ENCODE results near the gene TMC7.
"Not testable (repeated sequence)": the region's sequence is repeated elsewhere in the genome, so short reads cannot be mapped to it uniquely, and the experiment has no call there.

Gene TMC7

GRCh38 chr16:18983565-18984434, at the start of gene TMC7:
TSS of gene TMC7 (plus strand) at chr16:18983934. CDS start at chr16:18984064, 130 bp downstream.
- peak; percentile 79 for DNase-seq

DNA sequence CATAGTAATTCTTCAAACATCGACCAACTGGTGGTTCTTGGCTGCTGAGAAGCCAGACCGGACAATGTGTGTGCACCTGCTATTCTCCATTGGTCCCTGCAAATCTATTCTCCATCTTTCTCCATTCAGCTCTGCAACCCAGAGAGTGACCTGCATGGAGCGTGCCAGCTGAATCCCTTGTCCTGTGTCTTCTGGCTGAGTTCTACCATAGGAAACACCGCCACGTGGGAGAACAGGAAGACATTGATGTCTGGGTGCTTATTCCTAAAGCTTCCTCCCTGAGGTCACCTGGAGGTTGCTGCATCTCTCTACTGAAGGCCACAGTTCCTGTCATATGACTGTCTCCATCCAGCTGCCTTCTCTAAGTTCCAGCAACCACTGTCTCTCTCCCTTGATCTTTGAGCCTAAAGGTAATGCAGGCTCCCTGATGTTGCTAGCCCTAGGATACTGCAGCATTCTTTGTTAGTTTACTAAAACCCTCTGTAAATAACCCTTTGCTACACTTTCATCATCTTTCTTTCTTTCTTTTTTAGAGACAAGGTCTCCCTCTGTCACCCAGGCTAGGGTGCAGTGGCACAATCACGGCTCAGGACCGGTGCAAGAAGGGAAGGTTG, 46.9 kb upstream of the TMC7 start:
- no peak for DNase-seq

GRCh38 chr16:18937390-18937789, 46.3 kb upstream of the TMC7 start:
- no peak for DNase-seq

- DNase-seq = no peak
Measured at GRCh38 chr16:18938986-18939385, 44.7 kb upstream of the TMC7 start.

DNA sequence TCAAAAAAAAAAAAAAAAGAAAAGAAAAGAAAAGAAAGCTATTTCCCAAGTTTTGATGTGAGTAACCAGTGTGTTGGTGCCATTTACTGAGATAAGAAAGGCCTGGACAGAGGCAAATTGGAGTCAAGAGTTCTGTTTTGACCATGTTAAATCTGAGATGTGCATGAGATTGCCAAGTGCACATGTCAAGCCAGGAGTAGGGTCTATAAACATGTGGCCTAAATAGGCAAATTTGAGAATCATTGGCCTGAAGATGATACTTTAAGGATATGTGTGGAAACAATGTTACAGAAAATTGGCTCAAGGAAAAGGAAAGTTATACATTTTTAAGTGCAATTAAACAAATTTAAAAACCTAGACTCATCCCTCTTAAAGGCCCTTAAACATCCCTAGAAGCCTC, 42.3 kb upstream of the TMC7 start:
- DNase-seq = no peak

- DNase-seq = no peak
Measured at GRCh38 chr16:18942061-18942460, 41.7 kb upstream of the TMC7 start.

DNA sequence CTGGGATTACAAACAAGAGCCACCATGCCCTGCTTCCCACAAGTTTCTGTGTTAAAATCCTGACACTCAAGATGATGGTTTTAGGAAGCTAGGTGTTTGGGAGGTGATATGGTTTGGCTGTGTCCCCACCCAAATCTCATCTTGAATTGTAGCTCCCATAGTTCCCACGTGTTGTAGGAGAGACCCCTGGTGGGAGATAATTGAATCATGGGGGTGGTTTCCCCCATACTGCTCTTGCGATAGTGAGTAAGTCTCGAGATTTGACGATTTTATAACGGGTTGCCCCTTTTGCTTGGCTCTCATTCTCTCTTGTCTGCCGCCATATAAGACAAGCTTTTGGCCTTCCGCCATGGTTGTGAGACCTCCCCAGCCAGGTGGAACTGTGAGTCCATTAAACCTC, 40.3 kb upstream of the TMC7 start:
- DNase-seq = no peak

DNA sequence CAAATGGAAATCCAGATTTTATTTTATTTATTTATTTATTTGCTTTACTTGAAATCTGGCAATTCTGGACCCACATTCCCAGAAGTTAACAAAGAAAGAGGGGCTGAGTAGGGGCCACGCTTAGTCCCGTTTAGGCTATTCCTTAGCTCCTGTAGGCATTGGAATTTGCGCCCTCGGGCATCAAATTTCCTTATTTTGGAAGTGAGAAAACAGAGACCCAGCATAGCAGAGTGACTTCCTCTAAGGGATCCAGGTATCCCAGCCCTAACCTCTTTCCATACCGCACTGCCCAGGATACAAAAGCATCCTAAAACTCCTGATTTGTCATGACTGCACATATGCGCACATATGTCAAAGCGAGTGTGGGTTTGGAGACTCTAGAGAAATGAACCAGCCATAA, 38.5 kb upstream of the TMC7 start:
- no peak for DNase-seq

DNA sequence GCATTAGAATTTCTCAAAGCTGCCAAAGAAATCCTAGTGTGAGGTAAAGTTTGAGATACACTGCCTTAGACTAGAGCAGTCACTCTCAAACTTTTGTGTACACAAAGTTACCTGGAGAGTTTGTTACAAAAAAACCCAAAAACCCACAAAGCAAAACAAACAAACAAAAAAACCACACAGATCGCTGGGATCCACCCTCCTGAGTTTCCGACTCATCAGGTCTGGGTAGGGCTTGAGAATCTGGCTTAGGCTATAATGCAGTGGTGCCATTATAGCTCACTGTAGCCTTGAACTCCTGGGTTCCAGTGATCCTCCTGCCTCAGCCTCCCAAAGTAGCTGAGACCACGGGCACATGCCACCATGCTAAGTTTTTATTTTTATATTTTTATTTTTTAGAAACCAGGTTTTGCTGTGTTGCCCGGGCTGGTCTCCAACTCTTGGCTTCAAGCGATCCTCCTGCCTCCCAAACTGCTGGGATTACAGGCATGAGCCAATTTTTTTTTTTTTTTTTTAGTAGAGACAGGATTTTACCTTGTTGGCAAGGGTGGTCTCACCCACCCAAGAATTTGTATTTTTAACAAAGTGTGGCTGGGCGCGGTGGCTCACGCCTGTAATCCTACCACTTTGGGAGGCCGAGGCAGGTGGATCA, 35.2 kb upstream of the TMC7 start:
- DNase-seq = no peak

DNA sequence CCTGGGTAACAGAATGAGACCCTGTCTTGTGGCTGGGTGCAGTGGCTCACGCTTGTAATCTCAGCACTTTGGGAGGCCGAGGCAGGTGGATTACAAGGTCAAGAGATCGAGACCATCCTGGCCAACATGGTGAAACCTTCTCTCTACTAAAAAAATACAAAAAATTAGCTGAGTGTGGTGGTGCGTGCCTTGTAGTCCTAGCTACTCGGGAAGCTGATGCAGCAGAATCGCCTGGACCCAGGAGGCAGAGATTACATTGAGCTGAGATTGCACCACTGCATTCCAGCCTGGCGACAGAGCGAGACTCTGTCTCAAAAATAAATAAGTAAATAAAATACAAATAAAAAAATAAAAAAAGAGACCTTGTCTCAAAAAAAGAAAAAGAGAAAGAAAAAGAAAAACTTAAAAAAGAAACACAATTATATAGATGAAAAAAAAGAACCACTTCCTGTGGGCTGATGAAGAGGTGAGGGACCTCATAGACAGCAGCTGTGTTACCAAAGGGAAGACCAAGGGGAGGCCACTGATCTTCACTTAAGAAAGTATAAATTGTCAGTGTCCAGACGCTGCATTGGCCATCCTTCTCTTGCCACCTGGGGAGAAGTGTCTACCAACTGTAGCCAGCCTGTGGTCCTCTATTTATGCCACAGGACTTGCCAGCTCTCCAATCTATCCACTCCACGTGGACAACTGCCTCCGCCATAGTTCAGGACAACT, 33.1 kb upstream of the TMC7 start:
- DNase-seq = no peak

DNA sequence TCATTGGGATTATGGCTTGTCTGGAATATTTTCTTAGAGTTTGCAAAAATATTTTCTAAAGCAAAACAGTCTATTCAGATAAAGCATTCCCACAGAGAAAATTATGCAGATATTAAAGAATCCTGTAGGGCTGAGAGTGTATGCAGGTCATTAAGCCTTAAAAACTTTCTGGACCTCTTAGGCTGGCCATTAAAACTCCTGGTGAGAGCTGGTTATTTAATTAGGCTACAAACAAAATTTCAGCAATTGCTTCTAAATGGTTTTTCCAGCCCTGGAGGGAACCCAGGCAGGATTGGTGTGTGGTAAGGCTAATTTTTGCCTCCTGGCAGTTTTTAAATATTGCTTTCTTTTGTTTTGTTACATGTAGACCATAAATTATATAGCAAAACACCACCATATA, 30.2 kb upstream of the TMC7 start:
- DNase-seq = no peak

DNA sequence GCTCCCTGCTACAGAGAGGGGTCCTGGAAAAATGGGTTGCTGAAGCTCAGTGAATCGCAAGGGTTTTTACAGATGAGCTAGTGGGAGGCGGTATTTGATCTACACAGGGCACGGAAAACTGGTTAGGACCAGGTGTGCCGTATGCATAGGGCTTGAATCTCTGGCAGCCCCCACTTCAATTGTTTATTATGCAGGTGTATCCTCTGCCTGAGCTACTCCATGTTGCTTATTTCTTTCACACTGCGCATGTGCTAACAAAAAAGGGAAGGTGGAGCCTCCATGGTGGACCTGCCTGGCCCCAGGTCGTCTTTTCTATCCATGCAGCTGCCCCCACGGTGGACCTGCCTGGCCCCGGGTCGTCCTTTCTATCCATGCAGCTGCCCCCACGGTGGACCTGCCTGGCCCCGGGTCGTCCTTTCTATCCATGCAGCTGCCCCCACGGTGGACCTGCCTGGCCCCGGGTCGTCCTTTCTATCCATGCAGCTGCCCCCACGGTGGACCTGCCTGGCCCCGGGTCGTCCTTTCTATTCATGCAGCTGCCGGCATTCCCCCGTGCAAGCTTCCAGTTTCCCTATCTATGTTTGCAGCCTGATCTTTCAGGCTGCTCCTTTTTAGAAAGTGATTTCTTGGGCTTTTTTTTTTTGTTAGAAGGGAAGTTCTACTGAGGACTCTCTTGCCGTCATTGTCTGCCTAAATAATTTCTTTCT, 27.7 kb upstream of the TMC7 start:
- not testable (repeated sequence) for DNase-seq

DNA sequence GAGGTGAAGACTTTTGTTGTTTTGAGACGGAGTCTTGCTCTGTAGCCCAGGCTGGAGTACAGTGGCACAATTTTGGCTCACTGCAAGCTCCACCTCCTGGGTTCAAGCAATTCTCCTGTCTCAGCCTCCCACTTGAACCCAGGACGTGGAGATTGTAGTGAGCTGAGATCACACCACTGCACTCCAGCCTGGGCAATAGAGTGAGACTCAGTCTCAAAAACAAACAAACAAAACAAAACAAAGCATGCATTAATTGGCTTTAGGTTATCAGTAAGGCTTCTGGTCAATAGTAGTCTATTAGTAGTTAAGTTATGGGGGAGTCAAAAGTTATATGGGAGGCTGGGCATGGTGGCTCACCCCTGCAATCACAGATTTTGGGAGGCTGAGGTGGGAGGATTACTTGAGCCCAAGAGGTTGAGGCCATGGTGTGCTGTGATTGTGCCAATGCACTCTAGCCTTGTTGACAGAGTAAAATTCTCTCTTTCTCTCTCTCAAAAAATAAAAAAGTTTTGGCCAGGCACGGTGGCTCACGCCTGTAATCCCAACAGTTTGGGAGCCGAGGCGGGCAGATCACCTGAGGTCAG, 27.0 kb upstream of the TMC7 start:
- DNase-seq = not testable (repeated sequence)

- peak; percentile 35 for DNase-seq
Measured at GRCh38 chr16:18958621-18959029, 25.1 kb upstream of the TMC7 start.

- DNase-seq = peak; percentile 14
Measured at GRCh38 chr16:18959031-18959505, 24.7 kb upstream of the TMC7 start.

DNA sequence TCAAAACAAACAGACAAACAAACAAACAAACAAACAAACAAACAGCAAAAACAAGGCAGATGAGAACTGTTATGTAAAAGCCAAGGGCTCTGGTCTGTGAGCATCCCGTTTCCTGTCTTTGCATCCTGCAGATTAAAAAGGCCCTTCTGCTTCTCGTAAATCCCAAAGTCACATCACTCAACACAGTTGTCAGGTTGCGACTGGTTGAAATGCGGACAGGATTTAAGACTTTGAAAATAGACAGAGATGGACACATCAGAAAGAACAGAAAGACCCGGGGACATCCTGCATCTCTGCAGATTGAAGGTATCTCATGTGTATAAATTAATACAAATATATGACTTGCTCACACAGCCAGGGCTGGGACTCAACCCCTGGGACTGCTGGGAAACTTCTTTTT, 18.2 kb upstream of the TMC7 start:
- no peak for DNase-seq

DNA sequence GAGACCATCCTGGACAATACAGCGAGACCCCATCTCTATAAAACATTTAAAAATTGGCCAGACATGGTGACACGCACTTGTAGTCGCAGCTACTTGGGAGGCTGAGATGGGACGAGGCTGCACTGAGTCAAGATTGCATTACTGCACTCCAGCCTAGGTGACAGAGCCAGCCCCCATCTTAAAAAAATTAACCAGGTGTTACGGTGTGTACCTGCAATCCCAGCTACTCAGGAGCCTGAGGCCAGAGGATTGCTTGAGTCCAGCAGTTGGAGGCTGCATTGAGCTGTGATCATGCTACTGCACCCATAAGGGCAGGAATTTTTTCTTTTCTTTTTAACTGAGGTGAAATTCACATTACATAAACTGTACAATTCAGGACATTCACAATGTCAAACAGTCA, 16.9 kb upstream of the TMC7 start:
- DNase-seq = no peak

GRCh38 chr16:18969050-18969854, 14.5 kb upstream of the TMC7 start:
- DNase-seq = peak; percentile 70

DNA sequence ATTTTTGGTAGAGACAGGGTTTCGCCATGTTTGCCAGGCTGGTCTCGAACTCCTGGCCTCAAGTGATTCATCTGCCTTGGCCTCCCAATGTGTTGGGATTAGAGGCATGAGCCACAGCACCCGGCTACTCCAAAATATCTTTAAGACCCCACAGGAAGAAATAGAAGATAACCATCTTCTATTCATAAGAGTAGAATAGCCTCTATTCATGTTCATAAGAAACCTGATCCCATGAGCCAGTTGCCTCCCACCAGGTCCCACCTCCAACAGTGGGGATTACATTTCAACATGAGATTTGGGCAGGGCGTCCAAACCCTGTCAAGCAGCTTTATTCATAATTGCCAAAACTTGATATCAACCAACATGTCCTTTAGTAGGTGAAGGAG, 13.9 kb upstream of the TMC7 start:
- DNase-seq = no peak

GRCh38 chr16:18975109-18975508, 8.6 kb upstream of the TMC7 start:
- DNase-seq = no peak

GRCh38 chr16:18979936-18980335, 3.8 kb upstream of the TMC7 start:
- DNase-seq = no peak

All from fibroblast of upper back skin (primary cell).